ENCODE measurements around the gene FGFR2.

- TF ChIP-seq, protein P1, sequence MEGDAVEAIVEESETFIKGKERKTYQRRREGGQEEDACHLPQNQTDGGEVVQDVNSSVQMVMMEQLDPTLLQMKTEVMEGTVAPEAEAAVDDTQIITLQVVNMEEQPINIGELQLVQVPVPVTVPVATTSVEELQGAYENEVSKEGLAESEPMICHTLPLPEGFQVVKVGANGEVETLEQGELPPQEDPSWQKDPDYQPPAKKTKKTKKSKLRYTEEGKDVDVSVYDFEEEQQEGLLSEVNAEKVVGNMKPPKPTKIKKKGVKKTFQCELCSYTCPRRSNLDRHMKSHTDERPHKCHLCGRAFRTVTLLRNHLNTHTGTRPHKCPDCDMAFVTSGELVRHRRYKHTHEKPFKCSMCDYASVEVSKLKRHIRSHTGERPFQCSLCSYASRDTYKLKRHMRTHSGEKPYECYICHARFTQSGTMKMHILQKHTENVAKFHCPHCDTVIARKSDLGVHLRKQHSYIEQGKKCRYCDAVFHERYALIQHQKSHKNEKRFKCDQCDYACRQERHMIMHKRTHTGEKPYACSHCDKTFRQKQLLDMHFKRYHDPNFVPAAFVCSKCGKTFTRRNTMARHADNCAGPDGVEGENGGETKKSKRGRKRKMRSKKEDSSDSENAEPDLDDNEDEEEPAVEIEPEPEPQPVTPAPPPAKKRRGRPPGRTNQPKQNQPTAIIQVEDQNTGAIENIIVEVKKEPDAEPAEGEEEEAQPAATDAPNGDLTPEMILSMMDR (IDR thresholded peaks at IDR 0.05), result no peak
- no peak for TF ChIP-seq POLR2A (IDR thresholded peaks at IDR 0.05)
These were observed 133.0 kb downstream of the FGFR2 start for GRCh38 chr10:121465215-121465614.

Data from tibial nerve (tissue), 3 donors.